ENCODE results near the gene TMEM131L.

GRCh38 chr4:153518001-153518400, 51.8 kb downstream of the TMEM131L start:
- TF ChIP-seq POLR2AphosphoS5 (IDR thresholded peaks at IDR 0.05; ENCODE audit: low read depth, low read length) (no peak), POLR2A (IDR thresholded peaks at IDR 0.05; ENCODE audit: low read depth, low read length) (no peak)
